MM.1S (cell line): ENCODE data around the gene CD101.

Experiments
- DNase-seq: peaks from one replicate; pipeline ENCODE4 v3.0.0-alpha.2; 2015
- H2AFZ ChIP-seq: fragments of 300-600 bp; sonication (generic); 2 replicates; pipeline ENCODE4 v1.6.0; 2016; ENCODE audit warnings: antibody characterized with exemption, low read length
- H3F3A ChIP-seq: fragments of 300-600 bp; sonication (generic); 2 replicates; pipeline ENCODE4 v1.6.1; 2016; ENCODE audit warnings: mild to moderate bottlenecking, antibody characterized with exemption, low read length, moderate library complexity, mixed read lengths; ENCODE audit not compliant: insufficient read depth
- H3K27ac ChIP-seq: fragments of 300-600 bp; sonication (generic); 2 replicates; pipeline ENCODE4 v1.5.1; 2016; ENCODE audit warnings: mild to moderate bottlenecking, low read length
- H3K27me3 ChIP-seq: fragments of 300-600 bp; sonication (generic); replicated peaks from 2 replicates; pipeline ENCODE4 v1.6.0; 2016; ENCODE audit warnings: low read length; ENCODE audit not compliant: insufficient read depth
- H3K36me3 ChIP-seq: fragments of 300-600 bp; sonication (generic); replicated peaks from 2 replicates; pipeline ENCODE4 v1.6.1; 2016; ENCODE audit warnings: mild to moderate bottlenecking, low read length, mixed read lengths; ENCODE audit not compliant: insufficient read depth
- H3K4me1 ChIP-seq: fragments of 300-600 bp; sonication (generic); 2 replicates; pipeline ENCODE4 v1.6.1; 2016; ENCODE audit warnings: low read length, mixed read lengths
- H3K4me2 ChIP-seq: fragments of 300-600 bp; sonication (generic); 2 replicates; pipeline ENCODE4 v1.6.0; 2016; ENCODE audit warnings: low read depth, low read length
- H3K4me3 ChIP-seq: fragments of 300-600 bp; sonication (generic); 2 replicates; pipeline ENCODE4 v1.5.1; 2016; ENCODE audit warnings: low read length, mixed read lengths
- H3K79me2 ChIP-seq: fragments of 300-600 bp; sonication (generic); 2 replicates; pipeline ENCODE4 v1.6.1; 2016; ENCODE audit warnings: mixed run types, low read length, mixed read lengths
- H3K9ac ChIP-seq: fragments of 300-600 bp; sonication (generic); 2 replicates; pipeline ENCODE4 v1.6.1; 2016; ENCODE audit warnings: low read length, mixed read lengths
- H3K9me2 ChIP-seq: fragments of 300-600 bp; sonication (generic); replicated peaks from 2 replicates; pipeline ENCODE4 v1.6.1; 2016; ENCODE audit warnings: mild to moderate bottlenecking, low read length, mixed read lengths; ENCODE audit not compliant: insufficient read depth
- H3K9me3 ChIP-seq: fragments of 300-600 bp; sonication (generic); replicated peaks from 2 replicates; pipeline ENCODE4 v1.6.1; 2016; ENCODE audit warnings: mild to moderate bottlenecking, low read length, mixed read lengths; ENCODE audit not compliant: insufficient read depth
- H4K20me1 ChIP-seq: fragments of 300-600 bp; sonication (generic); 2 replicates; pipeline ENCODE4 v1.6.1; 2016; ENCODE audit warnings: mild to moderate bottlenecking, low read length, moderate library complexity, mixed read lengths; ENCODE audit not compliant: insufficient read depth
- EZH2 ChIP-seq: fragments of 300-600 bp; sonication (generic); optimal IDR thresholded peaks from 2 replicates; pipeline ENCODE3; 2017; ENCODE audit warnings: low read depth, mild to moderate bottlenecking, antibody characterized with exemption, low read length, mixed read lengths
- EZH2phosphoT487 ChIP-seq: fragments of 300-600 bp; sonication (generic); IDR thresholded peaks from 2 replicates; pipeline ENCODE4 v1.6.1; 2018; ENCODE audit warnings: antibody characterized with exemption, low read length
- TF ChIP-seq, protein P1 (sequence below): fragments of 300-600 bp; sonication (generic); IDR thresholded peaks from 2 replicates; pipeline ENCODE4 v1.5.1; 2016; ENCODE audit warnings: antibody characterized with exemption, low read length, mixed read lengths

Gene CD101

DNA sequence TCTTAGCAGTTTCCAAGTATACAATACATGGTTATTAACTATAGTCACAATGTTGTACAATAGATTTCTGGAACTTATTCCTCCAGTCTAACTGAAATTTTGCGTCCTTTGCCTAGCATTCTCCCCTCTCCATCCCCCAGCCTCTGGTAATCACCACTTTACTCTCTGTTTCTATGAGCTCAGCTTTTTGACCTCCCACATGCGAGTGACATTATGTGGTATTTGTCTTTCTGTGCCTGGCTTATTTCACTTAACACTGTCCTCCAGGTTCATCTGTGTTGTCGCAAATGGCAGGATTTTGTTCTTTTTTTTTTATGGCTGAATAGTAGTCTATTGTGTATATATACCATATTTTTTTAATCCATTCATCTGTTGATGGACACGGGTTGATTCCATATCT is 43.9 kb upstream of the CD101 start:
- H3K9me3 ChIP-seq: no peaks in the 10 kb centered on the region
- H3K27me3 ChIP-seq: no peaks in the 10 kb centered on the region
- H2AFZ ChIP-seq: no peak overlapping the region
- H3K27ac ChIP-seq: no peak overlapping the region
- no peaks in the 10 kb centered on the region for H3K79me2 ChIP-seq
- H3K9me2 ChIP-seq: no peaks in the 10 kb centered on the region
- H3F3A ChIP-seq: no peaks in the 10 kb centered on the region
- H3K9ac ChIP-seq: no peak overlapping the region
- H3K4me2 ChIP-seq: no peak overlapping the region
- TF ChIP-seq EZH2: no peak
- DNase-seq: no peak
- no peak overlapping the region for H3K4me3 ChIP-seq
- no peaks in the 10 kb centered on the region for H4K20me1 ChIP-seq
- H3K36me3 ChIP-seq: no peaks in the 10 kb centered on the region
- H3K4me1 ChIP-seq: no peaks in the 10 kb centered on the region

DNA sequence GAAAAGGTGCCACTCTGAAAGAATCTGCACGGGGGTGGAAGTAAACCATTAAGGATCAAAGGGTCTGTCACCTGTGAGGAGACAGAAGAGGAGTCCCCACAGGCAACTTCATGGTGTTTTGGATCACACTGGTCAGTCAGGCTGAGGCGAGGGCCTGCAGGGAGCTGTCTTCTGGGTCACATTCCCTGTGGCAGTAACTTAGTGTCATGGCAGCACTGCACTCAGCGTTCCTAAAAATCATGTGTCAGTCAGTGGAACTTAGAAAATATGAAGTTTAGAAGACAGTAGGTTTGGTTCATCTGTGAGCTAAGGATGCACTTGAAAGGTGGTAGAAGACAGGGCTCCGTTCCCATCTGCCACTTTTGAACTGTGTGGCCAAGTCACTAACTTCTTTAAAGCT is 43.5 kb upstream of the CD101 start:
- Histone ChIP-seq H3K9me2 (no peaks in the 10 kb centered on the region), H3K4me2 (no peak overlapping the region), H3K4me1 (no peaks in the 10 kb centered on the region), H3K4me3 (no peak overlapping the region), H2AFZ (no peak overlapping the region), H3K27ac (no peak overlapping the region), H4K20me1 (no peaks in the 10 kb centered on the region), H3K79me2 (no peaks in the 10 kb centered on the region), H3K36me3 (no peaks in the 10 kb centered on the region), H3K9ac (no peak overlapping the region), H3K27me3 (no peaks in the 10 kb centered on the region), H3F3A (no peaks in the 10 kb centered on the region), H3K9me3 (no peaks in the 10 kb centered on the region)
- no peak for DNase-seq
- TF ChIP-seq, protein P1, sequence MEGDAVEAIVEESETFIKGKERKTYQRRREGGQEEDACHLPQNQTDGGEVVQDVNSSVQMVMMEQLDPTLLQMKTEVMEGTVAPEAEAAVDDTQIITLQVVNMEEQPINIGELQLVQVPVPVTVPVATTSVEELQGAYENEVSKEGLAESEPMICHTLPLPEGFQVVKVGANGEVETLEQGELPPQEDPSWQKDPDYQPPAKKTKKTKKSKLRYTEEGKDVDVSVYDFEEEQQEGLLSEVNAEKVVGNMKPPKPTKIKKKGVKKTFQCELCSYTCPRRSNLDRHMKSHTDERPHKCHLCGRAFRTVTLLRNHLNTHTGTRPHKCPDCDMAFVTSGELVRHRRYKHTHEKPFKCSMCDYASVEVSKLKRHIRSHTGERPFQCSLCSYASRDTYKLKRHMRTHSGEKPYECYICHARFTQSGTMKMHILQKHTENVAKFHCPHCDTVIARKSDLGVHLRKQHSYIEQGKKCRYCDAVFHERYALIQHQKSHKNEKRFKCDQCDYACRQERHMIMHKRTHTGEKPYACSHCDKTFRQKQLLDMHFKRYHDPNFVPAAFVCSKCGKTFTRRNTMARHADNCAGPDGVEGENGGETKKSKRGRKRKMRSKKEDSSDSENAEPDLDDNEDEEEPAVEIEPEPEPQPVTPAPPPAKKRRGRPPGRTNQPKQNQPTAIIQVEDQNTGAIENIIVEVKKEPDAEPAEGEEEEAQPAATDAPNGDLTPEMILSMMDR: no peak
- TF ChIP-seq EZH2 (no peak), EZH2phosphoT487 (no peak)

DNA sequence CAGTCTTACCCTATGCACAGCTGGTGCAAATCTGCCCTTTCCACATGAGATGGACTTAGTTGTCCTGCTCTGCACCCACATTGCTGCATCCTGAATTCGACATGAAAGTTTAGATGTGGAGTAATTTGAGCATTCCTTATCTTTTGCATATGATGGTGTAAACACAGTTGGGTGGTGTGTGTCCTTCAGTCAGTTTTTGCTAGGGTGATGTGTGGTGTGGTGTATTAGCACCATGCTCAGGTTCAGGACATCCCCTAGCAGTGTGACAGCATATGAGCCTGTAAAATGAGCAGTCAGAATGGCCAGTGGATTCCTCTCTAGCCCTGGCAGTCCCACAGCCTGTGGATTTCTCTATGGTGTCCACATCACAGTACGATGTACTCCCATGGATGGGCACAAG is 42.6 kb upstream of the CD101 start:
- no peak overlapping the region for H3K9ac ChIP-seq
- TF ChIP-seq EZH2phosphoT487 (no peak), EZH2 (no peak)
- TF ChIP-seq, protein P1: no peak
- no peaks in the 10 kb centered on the region for H3K79me2 ChIP-seq
- no peaks in the 10 kb centered on the region for H4K20me1 ChIP-seq
- no peaks in the 10 kb centered on the region for H3K27me3 ChIP-seq
- H3K4me2 ChIP-seq: no peak overlapping the region
- no peaks in the 10 kb centered on the region for H3K9me3 ChIP-seq
- no peak for DNase-seq
- H3K9me2 ChIP-seq: no peaks in the 10 kb centered on the region
- no peak overlapping the region for H2AFZ ChIP-seq
- H3K36me3 ChIP-seq: no peaks in the 10 kb centered on the region
- H3F3A ChIP-seq: no peaks in the 10 kb centered on the region
- no peaks in the 10 kb centered on the region for H3K4me1 ChIP-seq
- H3K4me3 ChIP-seq: no peak overlapping the region
- no peak overlapping the region for H3K27ac ChIP-seq

DNA sequence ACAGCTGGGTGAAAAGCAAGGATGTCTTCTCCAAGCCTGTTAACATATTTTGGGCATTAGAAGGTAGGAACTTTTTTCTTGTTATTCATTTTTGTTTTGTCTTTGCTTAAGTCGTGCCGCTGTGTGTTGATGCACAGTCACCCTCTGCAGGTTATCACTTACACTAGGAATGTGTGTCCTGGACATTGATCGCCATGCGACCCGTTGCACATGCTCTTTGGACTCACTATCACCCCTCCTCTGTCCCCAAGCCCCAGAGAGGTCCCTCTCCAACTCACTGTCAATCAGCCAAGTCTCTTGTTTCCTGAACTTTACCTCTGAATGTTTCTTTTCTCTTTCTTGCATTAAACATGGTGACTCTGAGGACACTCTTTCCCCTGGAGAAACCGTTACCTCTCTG is 40.0 kb upstream of the CD101 start:
- Histone ChIP-seq H3K4me3 (no peak overlapping the region), H3K9ac (no peak overlapping the region), H3K27me3 (no peaks in the 10 kb centered on the region), H3K79me2 (no peaks in the 10 kb centered on the region), H3K36me3 (no peaks in the 10 kb centered on the region), H3K27ac (no peak overlapping the region), H3K4me2 (no peak overlapping the region), H2AFZ (no peak overlapping the region), H3F3A (no peaks in the 10 kb centered on the region), H3K9me2 (no peaks in the 10 kb centered on the region), H3K4me1 (no peaks in the 10 kb centered on the region), H3K9me3 (no peaks in the 10 kb centered on the region), H4K20me1 (no peaks in the 10 kb centered on the region)
- no peak for TF ChIP-seq EZH2
- TF ChIP-seq, protein P1: no peak
- TF ChIP-seq EZH2phosphoT487: no peak
- no peak for DNase-seq
